ENCODE measurements around the gene ABCB9. TPM values are rescaled to one million over a fixed set of nuclear protein-coding genes. Genes with fewer than 3 reads are reported as not detected.

The ABCB9 gene
- total RNA-seq, 2 donors from 2014 or later = 8.9 to 9.5 TPM

DNA sequence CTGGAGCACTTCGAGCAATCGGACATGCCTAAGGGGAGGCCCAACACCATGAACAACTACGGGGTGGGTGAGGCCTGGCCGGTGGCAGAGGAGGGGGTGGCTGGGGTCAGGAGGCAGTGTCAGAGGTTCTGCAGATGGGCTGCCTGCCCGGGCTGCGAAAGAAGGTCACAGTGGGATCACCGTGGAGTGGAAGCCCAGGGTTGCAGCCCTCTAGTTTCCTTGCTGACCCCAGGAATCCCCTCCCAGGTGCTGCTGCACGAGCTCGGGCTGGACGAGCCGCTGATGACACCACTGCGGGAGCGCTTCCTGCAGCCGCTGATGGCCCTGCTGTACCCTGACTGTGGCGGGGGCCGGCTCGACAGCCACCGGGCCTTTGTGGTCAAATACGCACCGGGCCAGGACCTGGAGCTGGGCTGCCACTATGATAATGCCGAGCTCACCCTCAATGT lies 12.3 kb upstream of the ABCB9 start:
- Mint-ChIP-seq H3K27ac (no peak overlapping the region), H3K36me3 (peaks cover 22 to 23% of the 10 kb centered on the region in 2 donors), H3K9me3 (no peaks in the 10 kb centered on the region)
- DNase-seq (ENCODE audit: low spot score in 2 of 2) = no peak
- ATAC-seq = no peak

DNA sequence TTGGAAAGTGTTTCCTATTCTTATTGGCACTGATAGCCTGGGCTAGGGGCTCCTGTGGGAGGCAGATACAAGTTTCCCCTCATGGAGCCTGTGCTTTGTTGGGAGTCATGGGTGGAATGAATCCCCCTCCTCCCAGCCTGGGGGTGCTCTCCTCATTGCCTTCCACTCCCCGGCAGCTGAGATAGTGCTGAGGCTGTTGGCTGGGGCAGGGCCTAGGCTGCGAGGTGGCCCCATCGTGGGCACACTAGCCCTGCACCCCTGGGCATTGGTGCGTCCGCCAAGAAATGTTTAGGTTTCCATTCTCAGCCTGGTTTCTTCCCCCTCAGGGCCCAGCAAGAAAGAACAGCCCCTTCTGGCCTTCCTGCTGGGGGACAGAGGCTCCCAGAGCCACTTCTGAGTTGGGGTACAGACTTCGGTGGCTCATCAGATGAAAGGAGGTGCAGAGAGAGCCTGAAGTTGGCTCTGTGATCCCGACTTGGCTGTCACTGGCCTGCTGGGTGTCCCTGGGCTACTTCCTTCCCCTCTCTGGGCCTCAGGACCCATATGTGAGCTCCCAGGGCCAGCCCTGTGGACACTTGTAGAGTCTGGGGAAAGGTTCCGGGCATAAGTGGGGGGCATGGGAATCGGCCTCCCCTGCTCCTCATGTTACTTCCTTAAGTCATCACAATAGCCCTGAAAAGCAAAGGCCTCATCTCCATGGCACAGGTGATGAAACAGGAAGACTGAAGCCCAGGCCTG lies 11.6 kb upstream of the ABCB9 start:
- Mint-ChIP-seq H3K9me3 (no peaks in the 10 kb centered on the region), H3K36me3 (peaks cover 17 to 19% of the 10 kb centered on the region in 2 donors), H3K27ac (peak overlapping the region in 1 of 2 donors; percentile 85)
- no peak for DNase-seq (ENCODE audit: low spot score in 2 of 2)
- no peak for ATAC-seq

GRCh38 chr12:122977153-122977552 lies 10.9 kb upstream of the ABCB9 start:
- Mint-ChIP-seq H3K9me3 (no peaks in the 10 kb centered on the region), H3K27ac (no peak overlapping the region), H3K36me3 (peaks cover 16 to 18% of the 10 kb centered on the region in 2 donors)
- no peak for DNase-seq (ENCODE audit: low spot score in 2 of 2)
- ATAC-seq = no peak

DNA sequence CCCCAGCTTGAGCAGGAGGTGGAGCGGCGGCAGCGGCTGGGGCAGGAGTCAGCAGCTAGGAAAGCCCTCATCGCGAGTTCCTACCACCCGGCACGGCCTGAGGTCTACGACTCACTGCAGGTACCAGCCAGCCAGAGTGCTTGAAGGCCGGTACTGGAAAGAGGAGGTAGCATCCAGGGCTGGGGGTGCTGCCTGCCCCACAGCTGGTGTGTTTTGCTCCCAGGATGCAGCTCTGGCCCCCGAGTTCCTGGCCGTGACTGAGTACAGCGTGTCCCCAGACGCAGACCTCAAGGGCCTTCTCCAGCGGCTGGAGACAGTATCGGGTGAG lies 10.3 kb upstream of the ABCB9 start:
- Mint-ChIP-seq H3K9me3 (no peaks in the 10 kb centered on the region), H3K27ac (peak overlapping the region in 1 of 2 donors; percentile 36), H3K36me3 (peaks cover 13 to 18% of the 10 kb centered on the region in 2 donors)
- no peak for ATAC-seq
- DNase-seq (ENCODE audit: low spot score in 2 of 2) = no peak

DNA sequence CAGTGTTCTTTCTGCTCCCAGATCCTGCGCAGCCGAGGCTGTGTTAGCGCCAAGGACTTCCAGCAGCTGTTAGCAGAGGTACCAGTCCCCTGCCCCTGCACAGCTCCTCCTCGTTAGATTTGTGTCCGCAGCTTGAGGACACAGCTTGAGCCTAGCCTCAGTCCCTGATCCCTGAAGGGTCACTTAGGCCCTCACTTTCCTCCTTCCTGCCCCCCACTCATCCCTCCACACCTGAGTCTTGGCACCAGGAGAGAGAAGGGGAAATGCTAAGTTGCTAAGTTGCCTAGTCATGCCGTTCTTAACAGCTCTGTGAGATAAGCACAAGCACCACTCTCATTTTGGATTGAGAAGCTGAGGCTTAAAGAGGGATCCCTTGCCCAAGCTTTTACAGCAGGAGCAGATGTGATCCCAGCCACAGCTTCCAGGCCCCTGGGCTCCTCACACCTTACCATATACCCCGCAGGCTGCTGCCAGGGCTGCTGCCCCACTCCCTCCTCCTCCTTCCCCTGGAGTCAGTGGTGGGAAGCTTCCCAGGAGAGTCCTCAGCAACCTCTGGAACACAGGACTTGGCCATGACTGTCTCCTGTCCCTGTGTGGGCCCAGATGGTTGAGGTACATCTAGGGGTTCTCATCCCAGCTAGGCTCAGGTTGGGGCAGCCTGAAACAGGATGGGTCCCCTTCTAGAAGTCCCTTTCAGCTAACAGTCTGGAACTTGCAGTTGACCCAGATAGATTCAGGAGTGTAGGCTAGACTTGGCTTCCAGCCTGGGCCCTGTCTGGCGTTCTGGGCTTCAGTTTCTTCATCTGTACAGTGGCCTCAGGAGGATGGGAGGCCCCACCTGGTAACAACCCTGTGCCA lies 9.8 kb upstream of the ABCB9 start:
- Mint-ChIP-seq H3K36me3 (peaks cover 8 to 18% of the 10 kb centered on the region in 2 donors), H3K27ac (peak overlapping the region; percentile 99 to 100), H3K9me3 (no peaks in the 10 kb centered on the region)
- DNase-seq (ENCODE audit: low spot score in 2 of 2) (no peak), ATAC-seq (no peak)

DNA sequence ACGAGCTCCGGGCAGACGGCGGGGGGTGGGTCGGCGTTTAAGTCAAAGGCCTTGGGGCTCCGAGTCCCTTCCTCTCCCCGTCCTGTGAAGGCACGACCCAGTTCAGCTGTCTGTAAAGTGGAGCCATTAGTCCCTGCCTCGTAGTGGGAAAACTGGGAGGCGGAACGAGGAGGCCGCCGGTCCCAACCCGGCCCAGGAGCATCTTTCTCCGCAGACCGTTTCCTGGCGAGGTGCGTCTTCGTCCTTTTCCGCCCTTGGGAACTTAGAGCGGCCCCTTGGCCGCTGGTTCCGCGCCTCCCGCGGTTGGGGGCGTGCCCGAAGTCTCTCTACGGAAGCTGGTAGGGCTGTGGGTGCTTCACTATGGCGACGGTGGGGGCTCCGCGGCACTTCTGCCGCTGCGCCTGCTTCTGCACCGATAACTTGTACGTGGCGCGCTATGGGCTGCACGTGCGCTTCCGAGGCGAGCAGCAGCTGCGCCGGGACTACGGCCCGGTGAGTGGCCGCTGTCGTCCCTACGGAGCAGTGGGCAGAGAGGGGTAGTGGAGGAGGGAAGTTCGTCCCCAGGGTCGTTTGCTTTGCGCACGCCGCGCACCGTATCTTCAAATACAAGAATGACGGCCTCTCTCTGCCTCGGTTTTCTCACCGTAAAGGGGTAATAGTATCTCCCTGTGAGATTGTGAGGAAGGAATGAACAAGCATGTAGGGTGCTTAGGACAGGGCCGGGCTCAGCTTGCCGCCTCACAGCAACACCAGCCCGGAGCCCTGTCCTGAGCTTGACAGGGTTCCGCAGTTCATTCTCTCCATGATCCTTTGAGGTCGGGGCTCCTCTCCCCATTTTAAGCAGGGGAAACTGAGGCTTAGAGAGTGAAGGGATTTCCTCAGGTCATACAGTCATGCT lies 8.9 kb upstream of the ABCB9 start, which contains the start of gene OGFOD2:
Gene OGFOD2 (plus strand): TSS at position 353 of the 898 bp plus-strand sequence. CDS start 8 bp downstream, at position 361.
- ATAC-seq (peak; percentile 80 to 87), DNase-seq (ENCODE audit: low spot score in 2 of 2) (peak; percentile 87 to 91)
- no peaks in the 10 kb centered on the region for H3K9me3 Mint-ChIP-seq
- peak within 1 kb of the TSS; percentile 99 to 100 for H3K27ac Mint-ChIP-seq
- H3K36me3 Mint-ChIP-seq = peaks cover 5 to 17% of the 10 kb centered on the region in 2 donors

GRCh38 chr12:122974274-122974891 lies 8.1 kb upstream of the ABCB9 start:
- Mint-ChIP-seq H3K36me3 (peaks cover 0 to 11% of the 10 kb centered on the region in 2 donors), H3K27ac (peak overlapping the region; percentile 99 to 100), H3K9me3 (no peaks in the 10 kb centered on the region)
- DNase-seq (ENCODE audit: low spot score in 2 of 2) (peak; percentile 97 to 99), ATAC-seq (peak; percentile 91)

DNA sequence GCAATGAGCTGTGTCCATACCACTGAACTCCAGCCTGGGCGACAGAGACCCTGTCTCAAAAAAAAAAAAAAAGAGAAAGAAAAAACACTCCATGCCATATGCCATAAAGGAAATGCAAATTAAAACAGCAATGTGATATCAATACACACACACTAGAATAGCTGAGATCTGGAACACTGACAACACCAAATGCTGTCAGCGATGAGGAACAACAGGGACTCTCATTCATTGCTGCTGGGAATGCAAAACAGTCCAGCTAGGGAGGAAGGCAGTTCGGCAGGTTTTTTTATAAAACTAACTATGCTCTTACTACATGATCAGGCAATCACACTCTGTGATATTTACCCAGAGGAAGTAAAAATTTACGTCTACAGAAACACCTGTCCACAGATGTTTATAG lies 3.4 kb upstream of the ABCB9 start:
- H3K27ac Mint-ChIP-seq = no peak overlapping the region
- H3K9me3 Mint-ChIP-seq = no peaks in the 10 kb centered on the region
- H3K36me3 Mint-ChIP-seq = no peaks in the 10 kb centered on the region
- DNase-seq (ENCODE audit: low spot score in 2 of 2) = no peak
- no peak for ATAC-seq

DNA sequence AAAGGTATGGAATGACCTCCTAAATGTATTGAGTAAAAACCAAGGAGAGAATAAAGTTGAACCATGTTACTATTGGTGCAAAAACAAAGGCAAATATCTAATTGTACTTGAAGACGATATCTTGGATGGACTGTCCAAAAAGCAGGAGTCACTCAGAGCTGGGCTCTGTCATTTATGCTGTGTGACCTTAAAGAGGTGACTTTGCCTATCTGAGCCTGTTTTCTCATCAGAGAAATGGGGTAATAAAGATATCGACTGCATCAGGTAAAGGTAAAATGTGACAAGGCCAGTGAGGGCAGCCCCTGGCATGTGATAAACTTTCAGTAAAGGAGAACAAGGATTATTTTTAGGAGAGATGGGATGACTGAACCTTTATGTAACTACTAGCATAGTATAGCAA lies 1.8 kb upstream of the ABCB9 start:
- no peak for ATAC-seq
- DNase-seq (ENCODE audit: low spot score in 2 of 2) = no peak
- H3K36me3 Mint-ChIP-seq = no peaks in the 10 kb centered on the region
- no peaks in the 10 kb centered on the region for H3K9me3 Mint-ChIP-seq
- no peak overlapping the region for H3K27ac Mint-ChIP-seq

DNA sequence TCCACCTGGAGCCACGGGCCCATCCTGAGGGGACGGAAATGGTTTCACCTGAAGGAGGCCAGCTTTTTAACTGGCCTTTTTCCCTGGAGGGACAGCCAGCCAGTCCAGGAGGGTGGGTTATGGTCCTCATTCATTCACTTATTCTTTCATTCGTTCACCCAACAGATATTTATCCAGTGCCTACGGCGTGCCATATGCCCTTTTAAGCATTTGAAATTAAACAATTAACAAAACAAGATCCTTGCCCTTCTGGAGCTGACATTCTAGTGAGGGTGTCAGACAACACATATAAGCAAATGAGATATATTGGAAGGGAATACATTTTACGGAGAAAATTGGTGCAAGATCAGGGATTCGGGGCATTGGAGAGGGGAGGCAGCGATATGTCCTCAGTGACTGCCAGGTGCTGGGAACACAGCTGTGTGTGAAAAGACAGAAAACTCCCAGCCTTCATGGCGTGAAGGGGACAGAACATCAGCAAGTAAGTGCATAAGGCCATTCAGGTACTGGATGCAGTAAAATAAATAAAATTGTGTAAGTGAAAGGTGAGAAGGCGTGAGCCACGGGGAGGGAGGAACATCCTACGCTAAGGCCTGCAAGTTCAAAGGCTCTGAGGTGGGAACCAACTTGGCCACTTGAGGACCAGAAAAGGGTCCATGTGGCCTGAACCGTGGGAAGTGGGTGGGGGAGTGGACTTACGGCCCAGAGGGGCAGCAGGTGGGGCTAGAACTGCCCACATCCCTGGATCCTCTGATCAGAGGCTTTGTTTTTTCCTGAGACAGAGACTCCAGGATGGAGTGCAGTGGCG lies 684 bp upstream of the ABCB9 start:
- H3K27ac Mint-ChIP-seq = no peak overlapping the region
- ATAC-seq (no peak), DNase-seq (ENCODE audit: low spot score in 2 of 2) (no peak)
- H3K36me3 Mint-ChIP-seq = no peaks in the 10 kb centered on the region
- H3K9me3 Mint-ChIP-seq = no peaks in the 10 kb centered on the region

DNA sequence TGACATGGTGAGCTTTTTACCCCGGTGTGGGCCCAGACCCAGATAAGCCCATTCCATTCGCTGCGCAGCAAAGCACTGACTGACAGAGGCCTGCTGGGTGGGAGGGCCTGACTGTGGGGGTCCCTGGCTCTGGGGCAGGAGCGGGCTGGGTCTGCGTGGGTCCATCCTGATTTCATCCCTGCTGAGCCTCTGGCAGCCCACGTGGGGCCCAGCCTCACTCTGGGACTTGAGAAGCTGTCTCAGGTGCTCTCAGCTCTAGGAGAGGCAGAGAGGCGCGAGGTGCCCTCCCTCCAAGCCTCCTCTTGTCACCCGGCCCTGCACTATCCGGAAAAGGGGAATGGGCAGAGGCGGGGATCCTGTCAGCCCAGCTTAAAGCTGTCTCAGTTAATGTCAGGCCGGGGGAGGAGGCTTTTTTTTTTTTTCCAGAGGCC lies 927 bp downstream of the ABCB9 start:
- no peak for ATAC-seq
- DNase-seq (ENCODE audit: low spot score in 2 of 2) = no peak
- no peak overlapping the region for H3K27ac Mint-ChIP-seq
- H3K36me3 Mint-ChIP-seq = no peaks in the 10 kb centered on the region
- H3K9me3 Mint-ChIP-seq = no peaks in the 10 kb centered on the region

DNA sequence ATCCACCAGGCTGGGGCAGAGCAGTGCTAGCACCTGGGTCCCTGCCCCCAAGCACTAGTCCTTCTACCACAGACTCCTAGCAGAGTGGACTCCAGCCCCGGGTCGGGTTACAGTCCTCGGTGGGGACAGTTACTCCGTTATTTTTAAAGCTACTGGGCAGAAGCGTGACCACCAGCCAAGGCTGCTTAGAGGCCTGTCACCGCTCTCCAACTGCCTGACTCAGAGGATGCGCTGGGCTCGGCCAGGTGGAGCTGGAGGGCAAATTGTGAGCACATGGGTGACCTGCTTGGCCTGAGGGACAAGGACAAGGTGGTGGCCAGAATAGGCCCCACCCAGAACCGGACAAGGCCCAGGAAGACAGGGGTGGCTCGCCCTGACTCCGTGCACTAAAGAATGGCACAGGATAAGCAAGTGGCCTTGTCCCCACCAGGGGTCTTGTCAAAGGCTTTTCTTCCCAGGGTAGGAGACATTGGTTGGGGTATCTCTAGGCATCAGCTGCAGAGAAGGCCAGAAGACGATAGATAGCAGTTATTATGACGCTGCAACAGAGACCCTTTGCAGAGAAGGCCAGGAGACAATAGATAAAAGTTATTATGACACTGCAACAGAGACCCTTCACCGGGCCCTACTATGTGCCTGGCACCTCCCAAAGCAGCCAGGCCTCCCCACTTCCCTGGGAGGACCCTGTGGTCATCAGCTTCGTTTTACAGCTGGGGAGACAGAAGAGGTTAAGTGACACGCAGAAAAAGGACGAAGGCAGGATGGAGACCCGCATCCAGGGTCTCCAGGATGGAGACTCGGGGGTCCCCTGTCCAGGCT lies 1.6 kb downstream of the ABCB9 start:
- ATAC-seq = no peak

GRCh38 chr12:122963941-122964265 lies 2.4 kb downstream of the ABCB9 start:
- Mint-ChIP-seq H3K9me3 (no peaks in the 10 kb centered on the region), H3K36me3 (no peaks in the 10 kb centered on the region), H3K27ac (no peak overlapping the region)
- no peak for ATAC-seq
- DNase-seq (ENCODE audit: low spot score in 2 of 2) = no peak

More for the DNA sequence above, 1.6 kb downstream of the ABCB9 start:
- no peak for DNase-seq (ENCODE audit: low spot score in 2 of 2)
- H3K9me3 Mint-ChIP-seq = no peaks in the 10 kb centered on the region
- H3K27ac Mint-ChIP-seq = no peak overlapping the region
- no peaks in the 10 kb centered on the region for H3K36me3 Mint-ChIP-seq

DNA sequence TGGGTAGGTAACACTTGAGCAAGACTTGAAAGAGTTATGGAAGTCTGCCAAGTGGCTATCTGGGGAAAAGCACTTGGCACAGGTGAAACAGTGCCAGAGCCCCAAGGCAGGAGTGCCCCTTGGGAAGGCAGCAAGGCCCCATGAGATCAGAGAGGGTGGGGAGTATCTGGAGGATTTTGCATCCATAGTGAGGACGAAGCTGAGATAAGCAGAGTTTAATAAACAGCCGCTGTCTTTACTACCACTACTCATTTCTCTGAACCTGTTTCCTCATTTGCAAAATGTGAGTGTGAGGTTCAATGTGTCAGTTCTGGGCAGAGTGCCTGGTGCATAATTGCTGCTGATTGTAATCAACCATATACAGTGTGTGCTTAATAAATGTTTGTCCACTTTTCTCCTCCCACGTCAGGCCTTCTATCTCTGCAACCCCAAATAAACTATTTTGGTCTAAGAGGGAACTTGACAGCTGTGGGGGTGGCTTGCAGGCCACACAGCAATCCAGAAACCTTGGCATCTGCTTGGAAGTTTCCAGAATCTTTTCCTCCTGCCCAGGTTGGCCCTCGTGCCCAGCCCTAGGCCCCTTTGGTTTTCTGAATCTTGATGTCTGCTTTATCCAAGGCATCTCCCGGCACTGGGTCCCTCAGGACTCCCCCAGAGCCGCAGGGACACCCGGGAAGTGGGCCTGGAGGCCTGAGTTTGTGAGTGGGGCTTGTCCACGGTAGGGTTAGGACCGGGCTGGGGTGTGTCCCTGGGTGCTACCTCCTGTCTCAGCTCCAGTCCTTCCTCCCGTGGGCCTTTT lies 4.5 kb downstream of the ABCB9 start:
- H3K36me3 Mint-ChIP-seq = no peaks in the 10 kb centered on the region
- H3K27ac Mint-ChIP-seq = no peak overlapping the region
- H3K9me3 Mint-ChIP-seq = no peaks in the 10 kb centered on the region
- ATAC-seq = no peak
- DNase-seq (ENCODE audit: low spot score in 2 of 2) = no peak
